ENCODE data around the gene GRK3. TPM values are rescaled to one million over a fixed set of nuclear protein-coding genes. Genes with fewer than 3 reads are reported as not detected.
"Not testable (repeated sequence)": the region's sequence is repeated elsewhere in the genome, so short reads cannot be mapped to it uniquely, and the experiment has no call there.

GRK3 gene
- total RNA-seq, 1 experiment from 2014 or later: 0.98 TPM

DNA sequence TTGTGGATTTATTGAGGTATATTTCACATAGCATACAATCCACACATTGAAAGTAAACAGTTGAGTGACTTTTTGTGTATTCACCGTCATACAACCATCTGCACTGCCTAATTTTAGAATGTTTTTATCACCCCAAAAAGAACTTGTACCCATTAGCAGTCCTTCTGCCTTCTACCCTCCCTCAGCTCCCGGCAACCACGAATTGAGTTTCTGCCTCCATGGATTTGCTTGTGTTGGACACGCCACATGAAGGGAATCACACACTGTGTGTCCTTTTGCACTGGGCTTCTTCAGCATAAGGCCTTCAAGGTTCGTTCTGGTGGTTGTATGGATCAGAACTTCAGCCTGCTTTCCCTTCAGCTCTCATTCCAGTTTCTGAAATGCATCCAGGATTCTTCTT, 41.1 kb downstream of the GRK3 start:
- DNase-seq (ENCODE audit: low read depth); in situ Hi-C loops (cut with HindIII; ENCODE audit: low pct_unique_long_range_greater_than_20kb, low sequenced_read_pairs): not testable (repeated sequence)

DNA sequence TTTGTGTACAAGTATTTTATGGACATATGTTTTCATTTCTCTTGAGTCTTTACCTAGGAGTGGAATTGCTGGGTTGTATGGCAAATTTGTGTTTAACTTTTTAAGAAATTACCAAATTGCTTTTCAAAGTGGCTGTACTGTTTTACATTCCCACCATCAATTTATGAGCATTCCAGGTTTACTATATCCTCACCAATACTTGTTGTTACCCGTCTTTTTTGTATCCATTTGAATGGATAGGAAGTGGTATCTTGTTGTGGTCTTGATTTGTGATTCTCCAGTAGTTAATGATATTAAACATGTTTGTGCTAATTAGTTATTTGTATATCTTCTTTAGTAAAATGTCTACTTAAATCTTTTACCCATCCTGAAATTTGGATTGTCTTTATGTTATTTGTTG, 46.8 kb downstream of the GRK3 start:
- in situ Hi-C loops (cut with HindIII; ENCODE audit: low pct_unique_long_range_greater_than_20kb, low sequenced_read_pairs); DNase-seq (ENCODE audit: low read depth): not testable (repeated sequence)

DNA sequence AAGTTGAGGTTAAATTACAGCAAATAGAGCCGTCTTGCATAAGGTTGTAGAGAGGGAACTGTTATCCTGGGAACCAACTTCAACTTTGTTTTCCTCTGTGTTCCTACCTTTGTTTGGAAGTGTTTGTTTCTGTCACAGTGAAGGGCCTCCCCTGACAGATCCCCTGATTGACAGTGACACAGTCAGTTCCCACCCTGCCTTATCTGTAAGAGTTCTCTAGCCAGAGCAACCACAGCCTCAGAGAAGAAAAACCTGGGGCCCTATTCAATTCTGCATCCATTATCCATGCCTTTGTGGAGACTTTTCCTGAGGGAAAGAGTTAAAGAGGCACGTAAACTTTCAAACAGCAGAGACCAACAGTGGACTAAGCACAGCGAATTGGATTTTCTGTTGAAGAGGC, 48.7 kb downstream of the GRK3 start:
- DNase-seq (ENCODE audit: low read depth); in situ Hi-C loops (cut with HindIII; ENCODE audit: low pct_unique_long_range_greater_than_20kb, low sequenced_read_pairs): not testable (repeated sequence)

DNA sequence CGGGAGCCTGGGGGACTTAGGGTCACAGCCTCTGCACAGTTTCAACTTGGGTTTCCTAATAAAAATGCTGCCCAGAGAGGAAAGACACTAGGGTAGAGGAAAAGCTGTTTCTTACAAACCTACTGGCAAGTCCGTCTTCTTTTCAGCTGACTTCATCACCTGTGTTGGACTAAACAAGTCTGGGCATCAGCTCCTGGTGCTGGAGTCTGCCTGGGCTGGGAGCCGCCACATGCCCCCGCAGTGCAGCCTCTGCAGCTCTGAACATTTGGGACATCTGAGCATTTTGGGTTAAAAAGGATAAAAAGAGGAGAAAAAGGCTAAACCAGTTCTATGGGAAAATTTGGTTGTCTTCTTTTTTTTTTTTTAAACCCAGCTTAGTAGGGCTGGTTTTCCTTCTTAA, 49.1 kb downstream of the GRK3 start:
- in situ Hi-C loops (cut with HindIII; ENCODE audit: low pct_unique_long_range_greater_than_20kb, low sequenced_read_pairs); DNase-seq (ENCODE audit: low read depth): not testable (repeated sequence)

DNA sequence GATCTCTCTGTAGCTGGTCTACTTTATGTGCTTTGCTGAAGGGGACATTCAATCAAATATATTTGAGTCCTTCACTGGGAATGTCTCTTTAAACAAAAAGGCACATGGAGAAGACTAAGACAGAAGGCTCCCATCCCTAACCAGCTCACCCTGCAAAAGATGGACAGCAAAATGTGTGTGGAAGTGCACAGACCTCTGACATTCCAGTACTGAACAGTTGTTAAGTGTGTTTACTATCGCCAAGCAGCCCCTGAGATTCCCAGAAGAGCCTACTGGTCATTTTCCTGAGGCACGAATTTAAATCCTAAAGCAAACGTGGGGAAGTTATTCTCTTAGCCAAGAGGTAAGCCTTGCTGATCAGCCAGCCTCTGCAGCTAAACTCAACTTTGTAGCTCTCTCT, 50.3 kb downstream of the GRK3 start:
- in situ Hi-C loops (cut with HindIII; ENCODE audit: low pct_unique_long_range_greater_than_20kb, low sequenced_read_pairs); DNase-seq (ENCODE audit: low read depth): not testable (repeated sequence)

DNA sequence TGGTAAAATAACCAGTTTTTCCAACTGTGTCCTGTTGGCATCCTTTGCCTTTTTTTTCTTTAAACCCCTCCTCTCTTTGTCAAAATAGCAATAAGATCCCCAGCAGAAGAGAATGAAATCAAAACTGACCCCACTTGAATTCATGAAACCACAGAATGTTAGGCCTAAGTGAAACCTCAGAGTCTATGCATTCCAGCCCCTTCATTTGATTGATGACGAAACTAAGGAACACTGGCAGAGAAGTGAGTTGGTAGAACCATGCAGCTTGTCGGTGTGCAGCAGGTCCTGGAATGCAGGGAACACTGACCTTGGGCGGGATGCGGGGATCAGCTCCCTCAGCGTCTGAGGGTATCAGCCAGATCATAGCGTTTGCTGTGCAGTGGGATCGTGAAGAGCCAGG, 57.5 kb downstream of the GRK3 start:
- DNase-seq (ENCODE audit: low read depth): no peak
- in situ Hi-C loops (cut with HindIII; ENCODE audit: low pct_unique_long_range_greater_than_20kb, low sequenced_read_pairs): no loop called here

DNA sequence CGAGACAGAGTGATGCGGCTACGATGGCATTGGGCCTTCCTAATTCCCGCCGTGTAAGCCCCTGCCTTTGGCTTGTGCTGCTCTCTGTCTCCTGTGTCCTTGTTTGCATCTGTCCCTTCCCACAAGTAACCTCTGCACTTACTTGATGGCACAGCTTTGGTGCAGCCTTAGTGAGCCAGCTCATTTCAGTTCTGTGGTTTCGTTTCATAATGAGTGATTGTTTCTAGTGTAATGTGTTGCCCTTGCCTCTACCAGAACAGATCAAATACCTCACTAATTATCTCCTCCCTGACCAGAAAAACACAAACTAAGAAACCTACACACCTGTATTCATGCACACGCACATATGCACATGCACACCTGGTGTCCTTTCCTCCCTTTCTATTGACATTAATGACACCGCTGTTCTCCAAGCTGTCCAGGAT, 58.8 kb downstream of the GRK3 start:
- DNase-seq (ENCODE audit: low read depth): no peak
- in situ Hi-C loops (cut with HindIII; ENCODE audit: low pct_unique_long_range_greater_than_20kb, low sequenced_read_pairs): no loop called here

DNA sequence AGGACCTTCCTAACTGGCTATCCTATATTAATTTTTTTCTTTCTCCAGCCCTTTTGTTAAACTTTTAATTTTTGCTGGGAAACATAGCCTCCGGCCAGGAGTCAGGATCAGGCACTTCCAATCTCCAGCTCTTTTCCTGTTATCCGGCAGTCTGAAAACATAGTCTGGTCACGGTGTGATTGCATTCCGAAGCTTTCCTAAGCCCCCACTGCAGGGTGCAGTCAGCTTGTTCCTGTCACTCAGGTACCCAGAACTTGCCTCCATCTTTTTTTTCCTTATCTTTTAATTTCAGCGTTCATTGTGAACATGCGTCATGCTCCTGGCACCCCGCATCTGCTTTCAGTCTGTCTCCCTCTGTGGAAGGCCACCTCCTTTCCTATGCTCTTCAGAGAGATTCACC, 59.4 kb downstream of the GRK3 start:
- in situ Hi-C loops (cut with HindIII; ENCODE audit: low pct_unique_long_range_greater_than_20kb, low sequenced_read_pairs): no loop called here
- no peak for DNase-seq (ENCODE audit: low read depth)

DNA sequence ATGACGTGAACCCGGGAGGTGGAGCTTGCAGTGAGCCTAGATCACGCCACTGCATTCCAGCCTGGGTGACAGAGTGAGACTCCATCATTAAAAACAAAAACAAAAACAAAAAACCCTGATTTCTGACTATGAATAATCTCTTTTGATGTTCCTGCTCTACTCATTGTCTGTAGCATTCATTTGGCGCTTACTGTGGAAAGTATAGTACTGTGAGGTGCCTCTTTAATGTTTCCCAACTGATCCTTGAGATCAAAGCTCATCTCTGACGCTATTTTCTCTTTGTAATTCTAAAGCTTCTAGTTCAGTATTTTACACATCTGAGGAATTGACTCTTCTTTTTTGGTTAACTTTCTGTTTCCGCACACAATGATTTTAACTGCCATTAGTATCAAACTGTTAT, 60.0 kb downstream of the GRK3 start:
- no peak for DNase-seq (ENCODE audit: low read depth)
- in situ Hi-C loops (cut with HindIII; ENCODE audit: low pct_unique_long_range_greater_than_20kb, low sequenced_read_pairs): no loop called here

DNA sequence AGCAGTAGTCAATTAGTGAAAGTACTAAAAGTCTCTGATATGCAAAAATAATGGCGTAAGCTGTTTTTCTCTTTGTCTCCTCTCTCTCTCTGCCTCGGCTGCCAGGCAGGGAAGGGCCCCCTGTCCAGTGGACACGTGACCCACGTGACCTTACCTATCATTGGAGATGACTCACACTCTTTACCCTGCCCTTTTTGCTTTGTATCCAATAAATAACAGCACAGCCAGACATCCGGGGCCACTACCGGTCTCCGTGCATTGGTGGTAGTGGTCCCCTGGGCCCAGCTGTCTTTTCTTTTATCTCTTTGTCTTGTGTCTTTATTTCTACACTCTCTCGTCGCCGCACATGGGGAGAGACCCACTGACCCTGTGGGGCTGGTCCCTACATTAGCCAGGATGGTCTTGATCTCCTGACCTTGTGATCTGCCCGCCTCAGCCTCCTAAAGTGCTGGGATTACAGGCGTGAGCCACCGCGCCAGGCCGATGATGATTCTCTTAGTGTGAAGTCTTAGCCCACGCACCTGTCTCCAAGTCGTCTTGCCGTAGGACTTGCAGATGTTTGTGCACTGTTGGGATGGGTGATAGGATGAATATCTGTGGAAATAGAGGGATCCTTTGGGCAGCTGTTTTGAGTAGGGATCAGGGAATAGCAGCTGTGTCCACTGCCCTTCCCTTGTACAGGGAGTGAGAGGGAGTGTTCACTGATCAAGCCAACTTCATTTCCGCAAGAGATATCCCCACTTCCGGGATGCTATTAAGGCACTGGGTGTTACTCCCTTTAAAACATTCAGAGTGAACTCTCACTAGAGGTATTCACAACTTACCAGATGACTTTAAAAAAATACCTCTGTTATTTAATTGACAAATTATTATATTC, 61.5 kb downstream of the GRK3 start:
- DNase-seq (ENCODE audit: low read depth); in situ Hi-C loops (cut with HindIII; ENCODE audit: low pct_unique_long_range_greater_than_20kb, low sequenced_read_pairs): not testable (repeated sequence)

DNA sequence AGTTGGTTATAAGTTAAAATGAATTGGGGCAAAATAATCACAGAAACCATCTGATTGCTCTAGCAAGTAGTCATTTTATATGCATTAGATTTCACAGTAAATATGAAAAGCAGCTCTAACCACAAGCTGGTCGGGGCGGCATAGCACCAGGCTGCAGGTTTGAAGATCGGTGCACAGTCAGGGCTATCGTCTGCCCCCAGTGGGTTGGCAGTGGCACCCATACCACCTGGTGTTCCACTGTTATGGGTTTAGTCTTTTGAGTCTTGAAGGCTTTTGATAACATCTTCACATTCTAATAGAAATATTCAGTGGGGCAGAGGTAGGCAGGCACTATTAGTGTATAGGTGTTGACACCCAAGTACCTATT, 62.1 kb downstream of the GRK3 start:
- in situ Hi-C loops (cut with HindIII; ENCODE audit: low pct_unique_long_range_greater_than_20kb, low sequenced_read_pairs): no loop called here
- DNase-seq (ENCODE audit: low read depth): no peak

DNA sequence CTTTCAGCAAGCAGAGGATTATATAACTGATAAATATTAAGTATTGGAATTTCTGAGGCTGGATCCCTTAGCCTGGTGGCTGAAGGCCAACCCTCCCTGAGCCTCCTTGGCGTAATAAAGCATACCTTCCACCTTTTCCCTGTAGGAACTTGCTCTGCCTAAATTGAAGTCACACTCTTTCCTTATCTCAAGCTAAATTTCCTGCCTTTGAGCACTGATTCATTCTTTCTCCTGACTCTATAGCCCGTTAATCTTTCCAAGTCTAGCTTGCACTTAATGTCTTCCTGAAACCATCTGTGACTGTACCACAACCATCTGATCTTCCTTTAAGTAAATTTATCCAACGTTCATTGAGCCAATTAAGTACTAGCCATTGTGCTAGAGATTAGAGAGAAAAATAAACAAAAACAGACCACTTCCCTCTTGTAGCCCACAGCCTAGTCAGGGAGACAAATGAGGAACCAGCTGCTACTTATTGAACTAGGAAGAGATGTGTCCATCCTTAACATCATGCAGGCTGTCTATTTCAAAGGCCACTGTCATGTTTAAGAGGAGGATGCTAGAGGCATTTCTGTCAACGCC, 62.9 kb downstream of the GRK3 start:
- DNase-seq (ENCODE audit: low read depth): no peak
- in situ Hi-C loops (cut with HindIII; ENCODE audit: low pct_unique_long_range_greater_than_20kb, low sequenced_read_pairs): no loop called here

DNA sequence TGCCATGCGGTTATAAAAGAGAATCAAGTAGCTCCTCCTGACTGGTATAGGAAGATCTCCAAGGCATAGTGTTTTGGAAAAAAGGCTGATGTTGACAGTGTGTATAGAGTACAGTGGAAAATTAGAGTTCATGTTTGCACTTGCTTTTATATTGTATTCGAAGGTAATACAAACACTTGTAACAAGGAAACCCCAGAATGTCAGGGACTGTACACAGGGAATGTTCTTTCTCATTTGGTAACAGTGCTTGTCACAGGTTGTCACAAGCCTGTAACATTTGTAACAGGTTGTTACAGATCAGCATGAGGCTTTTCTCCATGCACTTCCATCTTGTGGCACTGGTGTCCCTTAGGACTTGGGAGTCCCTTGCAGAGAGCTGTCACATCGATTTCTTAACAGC, 64.0 kb downstream of the GRK3 start:
- in situ Hi-C loops (cut with HindIII; ENCODE audit: low pct_unique_long_range_greater_than_20kb, low sequenced_read_pairs): no loop called here

DNA sequence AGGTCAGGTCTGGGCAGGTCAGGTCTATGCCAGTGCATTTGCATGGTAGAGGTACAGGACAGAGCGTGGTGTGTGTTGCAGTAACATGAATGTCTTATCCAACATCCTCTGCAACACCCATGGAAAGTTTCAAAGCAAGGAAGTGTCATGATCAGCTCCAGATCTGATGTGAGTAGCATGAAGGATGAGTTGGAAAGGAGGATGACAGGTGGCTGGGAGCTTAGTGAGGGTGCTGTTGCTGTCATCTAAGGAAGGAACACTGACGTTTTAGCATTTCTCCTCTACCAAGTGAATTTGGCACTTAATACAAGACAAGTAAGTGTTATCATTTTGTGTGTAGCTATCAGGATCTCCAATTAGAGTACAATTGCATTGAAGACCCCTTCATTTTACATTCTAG, 65.1 kb downstream of the GRK3 start:
- in situ Hi-C loops (cut with HindIII; ENCODE audit: low pct_unique_long_range_greater_than_20kb, low sequenced_read_pairs): no loop called here
- no peak for DNase-seq (ENCODE audit: low read depth)

More for the DNA sequence above, 64.0 kb downstream of the GRK3 start:
- no peak for DNase-seq (ENCODE audit: low read depth)

DNA sequence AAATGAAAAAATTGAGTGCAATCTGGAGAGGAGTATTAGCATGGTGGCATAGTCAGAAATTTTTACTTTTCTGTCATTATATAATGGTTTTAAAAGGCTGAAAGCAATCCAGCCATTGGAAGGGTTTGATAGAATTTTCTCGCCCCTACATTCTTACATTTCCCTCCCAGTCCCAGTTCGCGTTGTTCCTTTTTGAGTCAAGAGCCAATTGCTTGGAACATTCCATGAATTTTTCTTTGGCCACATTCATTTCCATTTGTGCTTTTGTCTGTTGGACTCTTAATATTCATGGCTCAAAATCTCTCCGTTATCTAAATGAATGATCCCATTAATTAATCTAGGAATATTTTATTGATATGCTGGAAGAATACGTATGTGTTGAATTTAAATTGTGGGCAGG, 66.0 kb downstream of the GRK3 start:
- in situ Hi-C loops (cut with HindIII; ENCODE audit: low pct_unique_long_range_greater_than_20kb, low sequenced_read_pairs): no loop called here
- no peak for DNase-seq (ENCODE audit: low read depth)

DNA sequence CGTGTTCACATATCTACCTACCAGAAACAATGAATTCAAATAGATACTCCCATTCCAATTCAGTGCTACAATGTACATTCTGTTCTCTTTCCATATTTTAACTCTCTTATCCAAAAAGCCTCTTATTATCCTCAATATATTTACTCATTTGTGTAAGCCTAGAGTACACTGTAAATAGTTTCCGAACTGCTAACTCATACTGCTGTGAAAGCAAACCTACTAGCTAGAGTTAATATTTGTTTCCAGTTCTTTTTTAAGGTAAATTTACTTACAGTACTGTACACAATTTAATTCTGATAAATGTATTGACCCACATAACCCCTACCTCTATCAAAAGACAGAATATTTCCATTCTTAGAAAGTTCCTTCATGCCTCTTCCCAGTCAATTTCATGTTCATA, 71.8 kb downstream of the GRK3 start:
- in situ Hi-C loops (cut with HindIII; ENCODE audit: low pct_unique_long_range_greater_than_20kb, low sequenced_read_pairs): no loop called here
- no peak for DNase-seq (ENCODE audit: low read depth)

DNA sequence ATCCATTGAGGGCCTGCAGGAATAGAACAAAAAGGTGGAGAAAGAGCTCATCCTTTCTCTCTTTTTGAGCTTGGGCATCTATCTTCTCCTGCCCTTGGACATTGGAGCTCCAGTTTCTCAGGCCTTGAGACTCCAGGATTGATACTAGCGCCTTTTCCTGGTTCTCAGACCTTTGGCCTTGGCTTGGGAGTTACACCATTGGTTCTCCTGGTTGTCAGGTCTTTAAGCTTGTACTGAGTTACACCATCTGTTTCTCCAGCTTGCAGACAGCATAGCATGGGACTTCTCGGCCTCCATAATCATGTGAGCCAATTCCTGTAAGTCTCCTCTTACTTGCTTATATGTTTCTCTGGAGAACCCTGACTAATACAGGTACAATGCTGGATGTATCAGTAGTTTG, 72.6 kb downstream of the GRK3 start:
- in situ Hi-C loops (cut with HindIII; ENCODE audit: low pct_unique_long_range_greater_than_20kb, low sequenced_read_pairs): no loop called here
- DNase-seq (ENCODE audit: low read depth): no peak

DNA sequence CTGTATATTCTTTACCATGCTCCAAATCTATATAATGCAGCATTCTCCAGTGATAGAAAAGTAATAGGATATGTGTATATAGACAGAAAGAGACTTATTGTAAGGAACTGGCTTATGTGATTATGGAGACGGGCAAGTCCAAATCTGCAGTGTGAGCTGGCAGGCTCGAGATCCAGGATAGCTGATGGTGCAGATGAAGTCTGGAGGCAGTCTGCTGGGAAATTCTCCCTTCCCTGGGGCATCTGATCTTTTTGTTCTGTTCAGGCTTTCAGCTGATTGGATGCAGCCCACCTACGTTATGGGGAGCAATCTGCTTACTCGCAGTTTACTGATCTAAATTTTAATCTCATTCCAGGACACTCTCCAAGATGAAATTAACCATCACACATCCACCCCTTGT, 73.2 kb downstream of the GRK3 start:
- DNase-seq (ENCODE audit: low read depth): no peak
- in situ Hi-C loops (cut with HindIII; ENCODE audit: low pct_unique_long_range_greater_than_20kb, low sequenced_read_pairs): no loop called here

DNA sequence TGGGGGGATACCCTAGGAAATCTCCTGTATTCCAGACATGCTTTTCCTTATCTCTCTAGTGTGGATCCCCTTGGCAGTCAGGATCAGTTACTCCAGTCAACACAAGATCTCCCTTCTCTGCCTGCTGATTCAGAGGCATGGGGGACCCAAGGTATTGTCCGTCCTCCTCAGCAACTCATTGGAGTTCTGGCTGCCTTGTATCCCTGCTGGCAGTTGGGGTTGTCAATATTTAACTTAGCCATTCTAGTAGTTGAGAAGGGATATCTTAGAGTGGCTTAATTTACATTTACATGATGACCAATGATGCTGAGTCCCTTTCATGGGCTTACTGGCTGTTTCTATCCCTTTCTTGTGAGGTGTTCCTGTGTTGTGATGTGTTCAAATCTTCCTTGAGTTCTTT, 74.2 kb downstream of the GRK3 start:
- DNase-seq (ENCODE audit: low read depth): no peak
- in situ Hi-C loops (cut with HindIII; ENCODE audit: low pct_unique_long_range_greater_than_20kb, low sequenced_read_pairs): no loop called here

DNA sequence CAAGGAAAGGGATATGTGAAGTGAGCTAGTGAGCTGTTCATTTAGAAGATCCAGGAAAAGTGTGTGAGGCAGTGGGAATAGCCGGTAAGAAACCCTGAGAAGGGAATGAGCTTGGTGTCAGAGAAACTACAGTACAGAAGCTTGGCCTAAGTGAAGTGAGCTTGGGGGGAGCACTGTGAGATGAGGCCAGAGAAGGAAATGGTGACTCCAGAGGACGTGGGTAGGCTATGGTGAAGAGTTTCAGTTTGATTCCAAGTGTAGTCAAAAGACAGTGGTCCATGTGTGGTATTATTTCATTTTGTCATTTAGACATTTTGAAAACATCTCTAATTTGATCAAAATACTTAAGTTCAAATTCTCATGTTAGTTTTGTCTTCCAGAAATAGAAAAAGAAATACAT, 77.2 kb downstream of the GRK3 start:
- DNase-seq (ENCODE audit: low read depth): no peak
- in situ Hi-C loops (cut with HindIII; ENCODE audit: low pct_unique_long_range_greater_than_20kb, low sequenced_read_pairs): no loop called here

Measured in Caki2 (cell line).